Measurements from ENCODE around the gene RAB25.

DNA sequence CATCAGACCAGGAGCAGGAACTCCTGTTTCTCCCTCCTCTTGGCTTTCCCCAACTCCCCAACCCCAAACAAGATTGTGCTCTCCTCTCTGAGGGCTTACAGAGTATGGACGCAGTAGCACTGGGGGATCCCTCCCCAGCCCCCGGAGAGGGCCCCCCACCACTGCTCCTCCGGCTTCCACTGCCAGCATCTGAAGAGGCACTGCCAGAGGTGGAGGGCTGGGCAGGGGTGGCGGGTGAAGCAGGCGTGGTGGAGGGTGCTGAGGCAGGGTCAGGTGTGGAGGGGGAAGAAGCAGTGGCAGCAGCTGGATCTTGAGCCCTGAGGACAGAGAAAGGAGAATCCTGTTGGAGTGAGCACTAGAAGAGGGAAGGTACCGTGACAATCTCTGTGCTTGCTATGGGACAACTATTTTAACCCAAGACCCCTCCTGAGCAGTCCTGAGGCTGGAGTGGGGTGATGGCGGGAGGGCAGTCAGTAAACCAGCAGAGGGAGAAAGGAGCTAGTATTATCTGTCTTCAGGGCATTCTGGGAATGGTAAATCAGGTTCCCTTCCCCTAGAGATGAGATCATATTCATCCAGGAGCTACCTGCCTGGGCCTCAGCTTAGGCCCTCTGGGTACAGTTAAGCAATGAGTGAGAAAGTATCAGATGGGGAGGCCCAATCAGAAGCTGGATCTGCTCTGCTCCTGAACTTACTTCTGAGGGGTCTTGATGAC, 9.8 kb upstream of the RAB25 start:
- TF ChIP-seq, protein P1, sequence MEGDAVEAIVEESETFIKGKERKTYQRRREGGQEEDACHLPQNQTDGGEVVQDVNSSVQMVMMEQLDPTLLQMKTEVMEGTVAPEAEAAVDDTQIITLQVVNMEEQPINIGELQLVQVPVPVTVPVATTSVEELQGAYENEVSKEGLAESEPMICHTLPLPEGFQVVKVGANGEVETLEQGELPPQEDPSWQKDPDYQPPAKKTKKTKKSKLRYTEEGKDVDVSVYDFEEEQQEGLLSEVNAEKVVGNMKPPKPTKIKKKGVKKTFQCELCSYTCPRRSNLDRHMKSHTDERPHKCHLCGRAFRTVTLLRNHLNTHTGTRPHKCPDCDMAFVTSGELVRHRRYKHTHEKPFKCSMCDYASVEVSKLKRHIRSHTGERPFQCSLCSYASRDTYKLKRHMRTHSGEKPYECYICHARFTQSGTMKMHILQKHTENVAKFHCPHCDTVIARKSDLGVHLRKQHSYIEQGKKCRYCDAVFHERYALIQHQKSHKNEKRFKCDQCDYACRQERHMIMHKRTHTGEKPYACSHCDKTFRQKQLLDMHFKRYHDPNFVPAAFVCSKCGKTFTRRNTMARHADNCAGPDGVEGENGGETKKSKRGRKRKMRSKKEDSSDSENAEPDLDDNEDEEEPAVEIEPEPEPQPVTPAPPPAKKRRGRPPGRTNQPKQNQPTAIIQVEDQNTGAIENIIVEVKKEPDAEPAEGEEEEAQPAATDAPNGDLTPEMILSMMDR (IDR thresholded peaks at IDR 0.05) = no peak
- no peak for TF ChIP-seq POLR2A (IDR thresholded peaks at IDR 0.05)
